ENCODE measurements around the gene APOO.

The APOO gene

DNA sequence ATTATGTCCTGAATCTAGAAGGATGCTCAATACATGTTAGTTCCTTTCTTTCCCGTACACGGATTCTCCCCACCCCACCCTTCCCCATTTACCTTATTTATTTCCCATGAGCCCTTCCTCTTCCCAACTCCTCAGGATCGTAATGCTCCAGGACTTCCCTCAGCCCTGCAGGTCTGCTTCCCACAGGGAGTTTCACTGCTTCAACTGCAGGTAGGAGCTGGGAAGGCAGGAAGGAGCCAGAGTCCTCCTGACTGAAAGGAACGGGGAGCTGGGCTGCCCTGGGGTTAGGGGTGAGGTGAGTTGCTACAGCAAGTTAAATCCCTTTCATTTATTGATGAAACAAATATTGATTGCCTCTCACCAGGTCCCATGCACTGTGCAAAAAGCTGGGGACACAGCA is 91.6 kb downstream of the APOO start:
- no peak overlapping the region for H3K27ac ChIP-seq (ENCODE audit: low read depth, low read length)
- 83% methylated on average over 4 of the region's 4 CpGs for WGBS
- no peaks in the 10 kb centered on the region for H3K4me1 ChIP-seq (ENCODE audit: insufficient read depth, low read length)
- no peaks in the 10 kb centered on the region for H3K36me3 ChIP-seq (ENCODE audit: insufficient read depth, low read length)
- no peaks in the 10 kb centered on the region for H3K9me3 ChIP-seq (ENCODE audit: insufficient read depth, low read depth, low read length)
- no peak overlapping the region for H3K4me3 ChIP-seq (ENCODE audit: low read length)
- no peaks in the 10 kb centered on the region for H3K27me3 ChIP-seq (ENCODE audit: insufficient read depth, low read length)
- H3K9ac ChIP-seq (ENCODE audit: low read depth, low read length): no peak overlapping the region

DNA sequence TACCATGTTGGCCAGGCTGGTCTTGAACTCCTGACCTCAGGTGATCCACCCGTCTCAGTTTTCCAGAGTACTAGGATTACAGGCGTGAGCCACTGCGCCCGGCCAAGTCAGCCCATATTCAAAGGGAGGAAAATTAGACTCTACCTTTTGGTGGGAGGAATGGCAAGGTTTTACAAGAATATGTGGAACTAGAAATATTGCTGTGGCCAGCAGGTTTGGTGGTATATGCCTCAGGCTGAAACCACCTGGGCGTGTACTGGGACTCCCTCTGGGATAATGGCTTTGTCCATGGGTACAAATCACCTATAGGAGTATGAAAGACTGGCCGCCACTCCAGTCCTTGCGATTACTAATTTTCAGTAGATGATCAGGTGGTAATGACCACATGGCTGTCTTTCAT is 92.4 kb downstream of the APOO start:
- WGBS: 95% methylated on average over 7 of the region's 7 CpGs
- Histone ChIP-seq H3K36me3 (ENCODE audit: insufficient read depth, low read length) (no peaks in the 10 kb centered on the region), H3K27me3 (ENCODE audit: insufficient read depth, low read length) (no peaks in the 10 kb centered on the region), H3K27ac (ENCODE audit: low read depth, low read length) (no peak overlapping the region), H3K9me3 (ENCODE audit: insufficient read depth, low read depth, low read length) (no peaks in the 10 kb centered on the region), H3K9ac (ENCODE audit: low read depth, low read length) (no peak overlapping the region), H3K4me3 (ENCODE audit: low read length) (no peak overlapping the region), H3K4me1 (ENCODE audit: insufficient read depth, low read length) (no peaks in the 10 kb centered on the region)

DNA sequence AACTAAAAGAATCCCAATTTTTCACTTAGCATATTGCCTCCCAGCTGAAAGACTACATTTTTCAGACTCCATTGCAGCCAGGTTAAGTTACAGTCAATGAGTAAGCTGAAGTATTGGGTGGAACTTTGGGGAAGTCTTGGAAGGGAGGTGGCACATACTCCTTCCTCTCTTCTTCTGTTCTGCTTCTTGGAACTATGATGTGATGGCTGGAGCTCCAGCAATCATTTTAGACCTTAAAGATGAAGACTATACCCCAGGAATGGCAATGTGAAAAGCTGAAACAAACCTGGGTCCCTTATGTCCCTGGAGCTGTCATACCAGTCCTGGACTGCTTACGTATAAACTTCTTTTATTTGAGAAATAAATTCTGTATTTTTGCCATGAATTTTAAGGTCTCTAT is 93.9 kb downstream of the APOO start:
- Histone ChIP-seq H3K27me3 (ENCODE audit: insufficient read depth, low read length) (no peaks in the 10 kb centered on the region), H3K27ac (ENCODE audit: low read depth, low read length) (no peak overlapping the region), H3K4me3 (ENCODE audit: low read length) (no peak overlapping the region), H3K4me1 (ENCODE audit: insufficient read depth, low read length) (no peaks in the 10 kb centered on the region), H3K9ac (ENCODE audit: low read depth, low read length) (no peak overlapping the region), H3K9me3 (ENCODE audit: insufficient read depth, low read depth, low read length) (no peaks in the 10 kb centered on the region), H3K36me3 (ENCODE audit: insufficient read depth, low read length) (no peaks in the 10 kb centered on the region)
- WGBS: 100% methylated on average over 1 of the region's 1 CpG

DNA sequence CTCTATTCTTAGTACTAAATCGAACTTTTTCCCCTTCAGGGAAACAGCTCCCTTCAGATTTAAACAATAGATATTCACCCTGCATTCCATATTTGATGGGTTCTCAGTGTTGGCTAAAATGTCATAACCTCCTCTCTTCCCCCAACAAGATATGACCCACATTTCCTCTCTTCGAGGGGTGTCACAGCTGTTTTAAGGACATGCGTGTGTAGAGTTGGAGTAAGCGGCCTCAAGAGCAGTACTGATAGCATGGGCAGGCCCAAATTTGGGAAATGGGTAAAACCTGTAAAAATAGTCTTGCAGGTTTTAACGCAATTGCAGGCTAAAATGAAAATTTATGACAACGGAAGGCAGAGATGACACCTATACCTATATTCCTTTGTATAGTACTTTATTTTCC is 96.1 kb downstream of the APOO start:
- Histone ChIP-seq H3K4me3 (ENCODE audit: low read length) (no peak overlapping the region), H3K27ac (ENCODE audit: low read depth, low read length) (no peak overlapping the region), H3K9me3 (ENCODE audit: insufficient read depth, low read depth, low read length) (no peaks in the 10 kb centered on the region), H3K27me3 (ENCODE audit: insufficient read depth, low read length) (no peaks in the 10 kb centered on the region), H3K4me1 (ENCODE audit: insufficient read depth, low read length) (no peaks in the 10 kb centered on the region), H3K9ac (ENCODE audit: low read depth, low read length) (no peak overlapping the region), H3K36me3 (ENCODE audit: insufficient read depth, low read length) (no peaks in the 10 kb centered on the region)
- WGBS: 97% methylated on average over 4 of the region's 6 CpGs

DNA sequence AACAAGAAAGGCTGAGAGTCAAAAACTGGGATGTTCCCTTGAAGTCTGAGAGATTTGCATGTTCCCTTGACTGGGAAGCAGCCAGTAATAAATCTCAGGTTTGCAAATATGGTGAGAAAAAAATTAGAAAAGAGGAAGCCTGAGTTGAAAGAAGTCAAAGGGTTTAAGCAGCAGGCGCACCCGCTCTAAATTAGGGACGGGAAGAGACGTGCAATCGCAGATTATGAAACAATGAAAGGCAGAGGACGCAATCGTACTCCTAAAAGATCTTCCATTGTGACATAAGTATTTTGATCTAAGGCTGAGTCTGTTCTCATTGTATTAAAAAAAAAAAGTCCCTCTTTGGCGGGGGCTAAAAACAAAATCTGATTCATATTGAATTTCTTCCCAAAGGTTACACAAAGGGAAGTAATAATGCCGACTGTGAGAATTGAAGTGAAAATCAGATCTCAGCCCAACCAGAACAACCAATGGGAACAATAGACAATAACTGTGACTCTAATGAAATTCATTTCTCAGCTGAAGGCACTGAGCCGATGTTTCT is 96.6 kb downstream of the APOO start:
- Histone ChIP-seq H3K27me3 (ENCODE audit: insufficient read depth, low read length) (no peaks in the 10 kb centered on the region), H3K9ac (ENCODE audit: low read depth, low read length) (no peak overlapping the region), H3K9me3 (ENCODE audit: insufficient read depth, low read depth, low read length) (no peaks in the 10 kb centered on the region), H3K27ac (ENCODE audit: low read depth, low read length) (no peak overlapping the region), H3K4me1 (ENCODE audit: insufficient read depth, low read length) (no peaks in the 10 kb centered on the region), H3K36me3 (ENCODE audit: insufficient read depth, low read length) (no peaks in the 10 kb centered on the region), H3K4me3 (ENCODE audit: low read length) (no peak overlapping the region)
- 91% methylated on average over 9 of the region's 10 CpGs for WGBS

DNA sequence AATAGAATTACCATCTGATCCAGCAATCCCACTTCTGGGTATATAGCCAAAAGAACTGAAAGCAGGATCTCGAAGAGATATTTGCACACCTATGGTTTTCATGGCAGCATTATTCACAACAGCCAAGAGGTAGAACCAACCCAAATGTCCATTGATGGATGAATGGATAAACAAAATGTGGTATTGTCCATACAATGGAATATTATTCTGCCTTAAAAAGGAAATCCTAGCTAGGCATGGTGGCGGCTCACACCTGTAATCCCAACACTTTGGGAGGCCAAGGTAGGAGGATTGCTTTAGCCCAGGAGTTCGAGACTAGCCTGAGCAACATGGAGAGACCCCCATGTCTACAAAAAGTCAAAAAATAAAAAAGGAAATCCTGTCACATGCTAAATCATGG is 97.5 kb downstream of the APOO start:
- Histone ChIP-seq H3K27me3 (ENCODE audit: insufficient read depth, low read length) (no peaks in the 10 kb centered on the region), H3K27ac (ENCODE audit: low read depth, low read length) (no peak overlapping the region), H3K36me3 (ENCODE audit: insufficient read depth, low read length) (no peaks in the 10 kb centered on the region), H3K9me3 (ENCODE audit: insufficient read depth, low read depth, low read length) (no peaks in the 10 kb centered on the region), H3K9ac (ENCODE audit: low read depth, low read length) (no peak overlapping the region), H3K4me1 (ENCODE audit: insufficient read depth, low read length) (no peaks in the 10 kb centered on the region), H3K4me3 (ENCODE audit: low read length) (no peak overlapping the region)
- WGBS: 82% methylated on average over 3 of the region's 3 CpGs

DNA sequence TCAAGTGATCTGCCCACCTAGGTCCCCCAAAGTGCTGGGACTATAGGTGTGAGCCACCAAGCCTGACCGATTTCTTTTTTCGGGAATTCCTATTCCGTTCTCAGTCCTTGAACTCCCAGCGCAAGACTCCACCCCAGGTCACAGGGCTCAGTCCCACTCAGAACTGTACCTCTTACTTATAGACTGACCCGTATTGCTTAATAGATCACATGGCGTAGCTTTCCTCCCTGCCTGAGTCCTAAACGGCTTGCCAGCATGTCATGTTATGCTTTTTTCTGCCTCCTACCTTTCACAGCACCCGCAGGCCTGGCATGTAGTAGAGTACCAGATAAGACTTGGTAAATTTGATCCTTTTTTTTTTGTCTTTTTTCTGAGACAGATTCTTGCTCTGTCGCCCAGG is 102.3 kb downstream of the APOO start:
- no peaks in the 10 kb centered on the region for H3K36me3 ChIP-seq (ENCODE audit: insufficient read depth, low read length)
- H3K27me3 ChIP-seq (ENCODE audit: insufficient read depth, low read length): no peaks in the 10 kb centered on the region
- H3K4me1 ChIP-seq (ENCODE audit: insufficient read depth, low read length): no peaks in the 10 kb centered on the region
- no peak overlapping the region for H3K27ac ChIP-seq (ENCODE audit: low read depth, low read length)
- H3K4me3 ChIP-seq (ENCODE audit: low read length): no peak overlapping the region
- H3K9me3 ChIP-seq (ENCODE audit: insufficient read depth, low read depth, low read length): no peaks in the 10 kb centered on the region
- 94% methylated on average over 8 of the region's 9 CpGs for WGBS
- no peak overlapping the region for H3K9ac ChIP-seq (ENCODE audit: low read depth, low read length)

DNA sequence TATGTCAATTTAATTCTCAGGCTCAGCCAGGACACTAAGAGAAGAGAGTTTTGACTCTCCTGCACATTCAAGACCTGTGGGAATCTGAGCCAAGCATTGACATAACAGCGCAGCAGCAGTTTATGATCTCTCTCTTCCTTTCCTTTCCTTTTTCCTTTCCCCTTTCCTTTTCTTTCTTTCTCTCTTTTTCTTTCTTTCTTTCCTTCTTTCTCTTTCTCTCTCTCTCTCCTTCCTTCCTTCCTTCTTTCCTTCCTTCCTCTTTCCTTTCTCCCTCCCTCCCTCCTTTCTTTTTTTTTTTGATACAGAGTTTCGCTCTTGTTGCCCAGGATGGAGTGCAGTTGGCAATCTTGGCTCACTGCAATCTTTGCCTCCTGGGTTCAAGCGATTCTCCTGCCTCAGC is 103.2 kb downstream of the APOO start:
- Histone ChIP-seq H3K9ac (ENCODE audit: low read depth, low read length) (no peak overlapping the region), H3K4me3 (ENCODE audit: low read length) (no peak overlapping the region), H3K4me1 (ENCODE audit: insufficient read depth, low read length) (no peaks in the 10 kb centered on the region), H3K27me3 (ENCODE audit: insufficient read depth, low read length) (no peaks in the 10 kb centered on the region), H3K9me3 (ENCODE audit: insufficient read depth, low read depth, low read length) (no peaks in the 10 kb centered on the region), H3K36me3 (ENCODE audit: insufficient read depth, low read length) (no peaks in the 10 kb centered on the region), H3K27ac (ENCODE audit: low read depth, low read length) (no peak overlapping the region)
- 91% methylated on average over 3 of the region's 3 CpGs for WGBS

DNA sequence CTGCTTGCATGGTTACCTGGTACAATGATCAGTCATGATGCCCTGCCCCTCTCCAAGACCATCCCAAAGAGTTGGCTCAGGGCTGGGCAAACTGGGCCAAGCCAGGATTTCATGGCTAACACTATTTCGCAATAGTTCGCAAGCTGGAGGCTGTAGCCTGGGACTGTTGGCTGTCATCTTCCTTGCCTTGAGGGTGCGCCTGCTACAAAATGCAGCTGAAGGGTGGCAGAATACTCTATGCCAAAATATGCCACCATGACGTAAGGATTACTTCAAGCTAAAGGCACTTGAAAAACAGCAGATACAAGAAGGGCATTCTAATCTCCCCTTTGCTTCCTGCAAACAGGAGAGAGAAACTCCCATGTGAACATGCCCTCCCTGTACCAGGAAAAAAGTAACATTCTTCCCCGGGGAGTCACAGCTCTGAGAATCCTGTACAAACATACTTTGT is 103.8 kb downstream of the APOO start:
- Histone ChIP-seq H3K36me3 (ENCODE audit: insufficient read depth, low read length) (no peaks in the 10 kb centered on the region), H3K4me3 (ENCODE audit: low read length) (no peak overlapping the region), H3K9me3 (ENCODE audit: insufficient read depth, low read depth, low read length) (no peaks in the 10 kb centered on the region), H3K27me3 (ENCODE audit: insufficient read depth, low read length) (no peaks in the 10 kb centered on the region), H3K9ac (ENCODE audit: low read depth, low read length) (no peak overlapping the region), H3K4me1 (ENCODE audit: insufficient read depth, low read length) (no peaks in the 10 kb centered on the region), H3K27ac (ENCODE audit: low read depth, low read length) (no peak overlapping the region)
- 92% methylated on average over 5 of the region's 5 CpGs for WGBS

DNA sequence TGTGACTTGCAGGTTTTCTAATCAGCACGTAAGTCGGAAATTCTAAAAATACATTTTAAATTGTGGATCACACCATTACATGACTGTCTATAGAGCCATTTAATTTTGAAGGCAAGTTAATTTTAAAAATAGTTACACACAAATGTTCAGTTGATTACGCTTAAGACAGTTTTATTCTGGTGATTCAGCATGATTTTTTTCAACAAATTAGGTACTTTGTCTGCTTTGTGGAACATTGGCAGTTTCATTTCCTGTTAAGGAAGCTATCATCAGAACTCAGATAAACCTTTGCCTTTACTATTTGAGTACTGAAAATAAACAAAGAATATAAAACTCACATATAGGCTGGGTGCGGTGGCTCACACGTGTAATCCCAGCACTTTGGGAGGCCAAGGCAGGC is 105.3 kb downstream of the APOO start:
- Histone ChIP-seq H3K4me3 (ENCODE audit: low read length) (no peak overlapping the region), H3K27me3 (ENCODE audit: insufficient read depth, low read length) (no peaks in the 10 kb centered on the region), H3K9me3 (ENCODE audit: insufficient read depth, low read depth, low read length) (no peaks in the 10 kb centered on the region), H3K36me3 (ENCODE audit: insufficient read depth, low read length) (no peaks in the 10 kb centered on the region), H3K4me1 (ENCODE audit: insufficient read depth, low read length) (no peaks in the 10 kb centered on the region), H3K27ac (ENCODE audit: low read depth, low read length) (no peak overlapping the region), H3K9ac (ENCODE audit: low read depth, low read length) (no peak overlapping the region)
- 94% methylated on average over 3 of the region's 5 CpGs for WGBS

DNA sequence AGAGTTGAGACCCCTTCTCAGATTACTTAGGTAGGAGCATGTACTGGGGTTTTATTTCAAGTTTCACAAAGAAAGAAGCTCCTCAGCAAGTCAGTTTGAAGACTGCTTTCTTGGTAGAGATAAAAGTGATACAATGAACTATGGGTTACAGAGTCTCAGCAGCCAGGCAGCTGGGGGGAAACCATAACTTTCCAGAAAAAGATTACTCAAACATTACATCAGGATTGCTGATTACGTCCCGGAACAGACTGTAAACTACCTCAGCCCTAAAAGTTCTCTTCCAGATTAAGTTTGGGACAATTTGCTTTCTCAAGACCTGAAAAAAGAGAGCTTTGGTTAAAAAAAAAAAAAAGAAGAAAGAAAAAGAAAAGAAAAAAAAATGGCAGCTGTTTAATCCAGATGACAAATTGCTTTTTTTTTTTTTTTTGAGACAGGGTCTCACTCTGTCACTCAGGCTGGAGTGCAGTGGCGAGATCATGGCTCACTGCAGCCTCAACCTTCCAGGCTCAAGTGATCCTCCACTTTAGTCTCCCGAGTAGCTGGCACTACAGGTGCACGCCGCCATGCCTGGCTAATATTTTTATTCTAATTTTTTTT is 108.2 kb downstream of the APOO start:
- H3K4me3 ChIP-seq (ENCODE audit: low read length): no peak overlapping the region
- no peaks in the 10 kb centered on the region for H3K9me3 ChIP-seq (ENCODE audit: insufficient read depth, low read depth, low read length)
- H3K27me3 ChIP-seq (ENCODE audit: insufficient read depth, low read length): no peaks in the 10 kb centered on the region
- no peak overlapping the region for H3K27ac ChIP-seq (ENCODE audit: low read depth, low read length)
- no peak overlapping the region for H3K9ac ChIP-seq (ENCODE audit: low read depth, low read length)
- WGBS: 99% methylated on average over 4 of the region's 6 CpGs
- no peaks in the 10 kb centered on the region for H3K36me3 ChIP-seq (ENCODE audit: insufficient read depth, low read length)
- no peaks in the 10 kb centered on the region for H3K4me1 ChIP-seq (ENCODE audit: insufficient read depth, low read length)
